Iris pigment epithelial cell (primary cell): Measurements from ENCODE around the gene ABHD12B.
"Not testable (repeated sequence)": the region's sequence is repeated elsewhere in the genome, so short reads cannot be mapped to it uniquely, and the experiment has no call there.

ENCODE experiments used
- DNase-seq: peaks from one replicate; pipeline ENCODE4 v3.0.0-alpha.2; 2011; ENCODE audit warnings: low read depth

Gene ABHD12B

DNA sequence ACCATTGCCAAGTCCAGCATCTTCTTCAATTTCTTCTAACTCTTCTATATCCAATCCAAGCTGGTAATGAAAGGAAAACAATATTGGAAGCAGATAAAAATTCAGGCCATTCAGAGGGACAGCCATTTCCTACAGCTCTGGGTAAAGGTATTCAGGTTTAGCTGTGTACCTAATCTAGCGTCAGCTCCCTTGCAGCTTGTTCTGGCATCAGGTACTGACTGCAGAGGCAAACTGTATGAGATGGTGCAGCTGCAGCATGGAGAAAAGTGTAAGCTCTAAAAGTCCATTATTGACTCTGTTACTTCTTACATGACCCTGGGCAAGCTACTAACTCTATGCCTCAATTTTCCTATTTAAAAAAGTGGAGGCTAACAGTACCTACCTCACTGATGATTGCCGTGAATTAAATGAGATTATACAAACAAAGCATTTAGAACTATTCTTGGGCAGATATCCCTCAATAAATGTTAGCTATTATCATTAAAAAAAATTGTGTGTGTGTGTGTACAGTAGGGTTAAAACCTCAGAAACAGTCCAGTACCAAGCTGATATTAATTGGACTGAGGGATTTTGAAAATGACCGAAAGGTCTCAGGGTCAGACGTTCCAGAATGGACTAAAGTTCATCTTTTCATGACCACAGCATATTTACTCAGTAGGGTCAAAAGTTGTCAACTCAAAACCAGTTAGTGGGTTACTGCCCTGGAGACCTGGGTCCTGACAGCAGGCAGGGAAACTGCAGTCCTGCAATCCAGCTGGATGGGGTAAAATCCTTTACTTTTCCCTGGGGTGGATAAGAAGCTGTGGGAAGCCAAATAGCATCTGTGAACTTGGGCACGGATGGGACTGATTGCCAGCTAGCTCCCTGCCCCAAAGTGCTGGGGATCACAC lies 63.5 kb downstream of the ABHD12B start:
- no peak for DNase-seq

DNA sequence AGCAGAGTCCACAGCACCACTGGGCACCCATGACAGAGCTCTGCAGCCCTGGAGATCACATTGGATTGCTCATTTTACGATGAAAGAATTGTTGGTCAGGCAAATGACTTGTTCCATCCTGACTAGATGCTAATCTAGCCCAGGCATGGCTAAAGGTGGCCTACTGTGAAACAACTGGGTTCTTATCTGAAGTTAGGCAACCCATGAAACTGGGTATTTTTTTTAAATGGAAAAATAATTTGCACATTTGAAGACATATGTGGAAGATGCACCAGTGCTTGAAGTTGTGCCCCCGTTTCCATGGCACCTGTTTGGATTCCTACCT lies 64.1 kb downstream of the ABHD12B start:
- no peak for DNase-seq

DNA sequence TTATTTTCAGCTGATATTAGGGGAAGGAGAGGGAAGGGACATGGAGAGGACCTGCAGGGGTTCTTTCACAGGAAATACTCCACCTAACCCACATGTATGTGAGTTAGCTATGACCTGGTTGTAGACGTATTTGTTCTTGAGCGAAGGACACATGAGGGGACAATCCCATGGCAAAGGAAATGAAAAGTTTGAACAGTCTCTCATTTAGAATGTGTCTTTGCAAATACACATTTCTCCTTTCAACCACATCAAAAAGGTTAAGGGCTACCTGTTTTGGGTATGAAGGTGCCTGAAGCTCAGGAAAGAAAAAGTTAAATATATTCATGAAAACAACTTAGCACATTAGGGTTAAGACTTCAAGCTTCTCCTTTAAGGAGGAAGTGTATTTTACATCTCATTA lies 65.0 kb downstream of the ABHD12B start:
- DNase-seq = no peak

DNA sequence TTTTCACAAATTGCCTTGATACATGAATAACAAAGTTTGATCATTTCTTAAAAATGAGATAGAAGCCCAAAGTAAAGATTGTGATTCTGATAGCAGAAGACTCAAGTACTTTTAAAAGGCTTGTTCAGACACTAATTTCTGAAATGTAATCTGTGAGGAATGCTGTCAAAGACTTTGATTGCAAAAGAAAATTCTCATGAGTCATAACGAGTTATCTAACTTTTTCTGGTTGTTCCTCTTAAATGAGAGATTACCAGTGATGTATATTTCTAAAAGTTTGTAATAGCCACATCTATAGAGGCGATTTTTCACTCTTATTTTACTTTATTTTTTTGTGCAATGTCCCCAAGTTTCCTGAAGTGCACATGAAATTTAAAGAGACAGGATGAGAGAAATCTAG lies 65.5 kb downstream of the ABHD12B start:
- peak; percentile 83 for DNase-seq

DNA sequence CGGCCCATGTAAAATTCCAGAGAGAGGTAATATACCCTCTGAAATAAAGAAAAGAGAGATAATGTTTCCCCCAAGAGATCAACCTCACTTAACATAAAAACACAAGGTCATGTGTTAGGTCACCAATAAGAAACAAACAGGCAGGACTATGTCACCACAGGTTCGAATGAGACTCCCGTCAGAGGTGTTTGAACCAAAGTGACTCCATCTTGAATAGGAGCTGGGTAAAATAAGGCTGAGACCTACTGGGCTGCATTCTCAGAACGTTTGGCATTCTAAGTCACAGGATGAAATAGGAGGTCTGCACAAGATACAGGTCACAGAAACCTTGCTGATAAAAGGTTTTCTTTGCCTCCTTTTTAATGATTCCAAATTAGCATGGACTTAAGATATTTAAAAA lies 65.9 kb downstream of the ABHD12B start:
- no peak for DNase-seq

DNA sequence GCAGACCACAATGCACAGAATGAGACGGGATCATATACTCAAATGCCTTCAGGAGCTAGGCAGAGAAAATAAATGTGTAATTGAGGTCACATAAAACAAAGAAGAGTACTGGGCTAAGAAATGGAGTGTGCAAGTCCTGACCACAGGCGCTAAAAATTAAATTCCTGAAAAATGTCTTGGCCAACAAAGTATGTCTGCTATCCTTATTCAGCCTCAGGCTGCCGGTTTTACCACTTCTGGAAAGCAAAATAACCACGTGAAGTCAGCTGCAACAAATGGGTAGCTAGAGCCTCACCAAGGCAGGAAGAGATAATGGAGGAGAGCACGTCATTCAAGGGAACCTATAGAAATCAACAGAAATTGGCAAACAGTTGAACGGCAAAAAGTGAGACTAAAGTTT lies 69.3 kb downstream of the ABHD12B start:
- peak; percentile 66 for DNase-seq

DNA sequence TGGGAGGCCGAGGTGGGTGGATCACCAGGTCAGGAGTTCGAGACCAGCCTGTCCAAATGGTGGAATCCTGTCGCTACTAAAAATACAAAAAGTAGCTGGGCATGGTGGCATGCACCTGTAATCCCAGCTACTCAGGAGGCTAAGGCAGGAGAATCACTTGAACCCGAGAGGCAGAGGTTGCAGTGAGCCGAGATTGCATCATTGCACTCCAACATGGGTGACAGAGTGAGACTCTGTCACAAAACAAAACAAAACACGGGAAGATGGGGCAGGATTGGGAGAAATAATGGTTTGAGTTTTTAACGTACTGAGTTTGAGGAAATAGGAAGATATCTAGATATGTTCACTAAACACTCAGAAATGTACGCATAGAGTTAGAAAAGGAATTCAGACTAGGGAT lies 69.8 kb downstream of the ABHD12B start:
- DNase-seq = not testable (repeated sequence)

DNA sequence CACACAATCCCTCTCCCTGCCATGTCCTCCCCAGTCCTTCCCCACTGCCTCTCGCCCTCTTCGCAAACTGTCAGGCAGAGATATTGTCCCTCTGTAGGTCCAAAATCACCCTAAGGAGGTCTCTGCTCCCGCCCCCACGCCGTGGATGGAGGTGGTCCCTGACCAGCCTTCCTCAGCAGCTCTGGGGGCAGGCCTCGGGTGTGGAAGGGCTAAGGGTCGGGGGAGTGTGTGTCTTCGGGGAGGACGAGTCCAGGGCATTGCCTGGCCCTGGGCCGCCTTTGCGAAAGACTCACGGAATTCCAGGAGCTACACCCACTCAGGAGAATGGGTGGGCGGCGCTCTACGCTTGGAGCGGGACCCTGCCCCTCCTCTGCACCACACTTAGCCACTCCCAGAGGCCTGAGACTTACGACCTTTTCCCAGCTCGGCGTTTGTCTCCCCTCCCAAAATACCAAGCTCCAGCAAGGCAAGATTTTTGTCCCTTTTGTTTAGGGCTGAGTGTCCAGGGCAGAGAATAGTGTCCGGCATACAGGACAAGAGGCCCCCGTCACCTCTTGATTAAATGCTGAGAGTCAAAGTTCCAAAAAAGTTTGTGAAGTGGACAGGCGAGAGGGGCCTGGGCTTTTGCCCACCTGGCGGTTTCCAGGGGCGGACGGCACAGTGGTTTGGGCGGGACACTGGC lies 71.5 kb downstream of the ABHD12B start:
- DNase-seq = no peak

DNA sequence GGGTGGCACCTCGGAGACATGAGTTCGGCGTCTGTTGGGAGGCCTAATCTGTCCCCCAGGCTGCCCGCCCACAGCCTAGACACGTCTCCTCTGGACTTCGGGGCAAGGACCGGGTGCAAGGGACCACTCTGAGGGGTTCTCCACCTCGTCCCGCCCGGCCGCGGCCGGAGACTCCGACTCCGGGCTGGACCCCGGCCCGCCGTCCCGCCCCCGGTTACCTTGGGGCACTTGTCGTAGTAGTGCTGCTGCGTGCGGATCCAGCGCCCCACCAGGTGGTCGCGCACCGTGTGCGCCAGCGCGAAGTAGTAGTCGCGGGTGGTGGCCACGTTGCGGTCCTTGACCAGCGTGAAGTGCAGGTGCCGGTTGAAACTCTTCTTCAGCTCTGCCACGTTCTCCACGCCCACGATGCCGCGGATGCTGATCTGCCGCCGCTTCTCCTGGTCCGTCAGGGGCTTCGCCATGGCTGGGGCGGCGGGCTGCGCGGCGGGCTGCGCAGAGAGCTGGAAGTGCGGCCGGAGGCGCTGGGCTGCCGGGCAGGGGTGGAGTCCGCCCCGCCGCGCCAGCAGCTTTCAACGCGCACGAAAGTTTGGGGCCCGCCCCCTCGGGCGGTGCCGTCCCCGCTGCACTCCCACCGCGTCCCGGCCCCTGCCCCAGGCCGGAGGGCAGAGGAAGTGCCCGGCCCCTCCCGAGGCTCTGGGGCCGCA lies 72.2 kb downstream of the ABHD12B start, which contains the start of gene PYGL:
Gene PYGL, minus strand, starts transcription at position 541 of the 704 bp plus-strand sequence. Its CDS starts 80 bp downstream, at position 461.
- DNase-seq = peak; percentile 72

DNA sequence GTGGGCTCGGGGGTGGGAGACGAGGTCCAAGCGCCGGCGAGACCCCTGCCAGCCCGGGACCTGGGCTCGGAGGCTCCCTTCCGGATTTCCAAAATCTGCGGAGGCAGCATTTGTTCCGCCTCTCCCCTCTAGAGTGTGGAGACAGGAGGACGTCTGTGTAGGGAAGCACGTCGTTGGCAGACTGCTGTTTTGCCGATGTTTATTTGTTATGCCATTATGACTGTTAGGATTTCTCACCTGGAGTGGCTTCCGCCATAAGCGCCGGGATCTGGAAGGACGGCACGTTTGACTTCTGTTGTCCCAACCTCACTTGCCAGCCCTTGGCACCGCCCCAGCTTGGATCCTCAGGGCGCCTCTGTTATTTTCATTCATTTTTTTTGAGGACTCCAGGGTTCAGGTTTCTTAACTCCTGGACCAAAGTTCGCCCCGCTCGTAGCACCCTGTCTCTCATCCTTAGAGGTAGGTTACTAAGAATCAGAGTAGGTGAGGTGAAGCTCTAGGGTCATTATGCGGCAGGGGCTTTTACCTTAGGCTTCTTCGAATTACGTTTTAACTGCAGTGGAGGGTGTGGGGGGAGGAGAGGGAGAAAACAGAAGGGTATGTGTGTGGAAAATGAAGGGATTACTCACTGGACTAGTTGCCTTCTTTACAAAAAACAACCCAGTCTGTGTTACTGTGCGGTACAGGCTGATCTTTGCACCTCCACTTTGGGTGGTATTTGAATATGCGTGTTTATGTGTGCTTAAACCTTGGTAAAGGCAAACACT lies 73.0 kb downstream of the ABHD12B start:
- DNase-seq = peak; percentile 58

DNA sequence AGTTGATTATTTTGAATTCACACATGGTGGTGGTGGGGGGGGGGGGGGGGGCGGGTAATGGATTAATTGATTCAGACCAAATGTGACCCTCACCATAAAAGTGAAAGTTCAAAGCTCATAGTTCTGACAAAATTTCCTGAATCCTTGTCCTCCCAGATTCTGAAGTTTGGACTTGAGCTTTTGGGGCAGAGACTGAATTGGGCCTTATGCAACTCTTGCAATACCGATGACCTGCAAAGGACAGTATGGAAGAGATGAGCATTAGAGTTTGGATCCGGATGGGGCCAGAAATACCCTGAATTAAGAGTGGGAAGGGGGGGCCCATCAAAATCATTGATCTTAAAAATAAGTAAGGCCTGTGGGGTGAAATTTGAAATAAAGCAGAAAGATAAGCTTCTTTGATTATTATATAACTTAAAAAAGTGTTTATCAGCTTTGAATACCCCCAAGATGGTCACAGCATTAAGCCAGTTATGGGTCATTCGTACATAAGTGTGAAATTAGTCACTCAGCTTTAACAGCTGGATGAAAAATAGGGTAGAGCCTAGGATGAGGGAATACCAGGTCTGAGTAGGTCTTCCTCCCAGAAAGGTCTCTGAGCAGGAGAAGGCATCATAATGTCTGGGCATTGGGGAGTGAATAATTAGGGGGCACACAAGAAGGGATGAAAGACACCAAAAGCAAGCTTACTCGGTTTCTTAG lies 74.5 kb downstream of the ABHD12B start:
- no peak for DNase-seq

DNA sequence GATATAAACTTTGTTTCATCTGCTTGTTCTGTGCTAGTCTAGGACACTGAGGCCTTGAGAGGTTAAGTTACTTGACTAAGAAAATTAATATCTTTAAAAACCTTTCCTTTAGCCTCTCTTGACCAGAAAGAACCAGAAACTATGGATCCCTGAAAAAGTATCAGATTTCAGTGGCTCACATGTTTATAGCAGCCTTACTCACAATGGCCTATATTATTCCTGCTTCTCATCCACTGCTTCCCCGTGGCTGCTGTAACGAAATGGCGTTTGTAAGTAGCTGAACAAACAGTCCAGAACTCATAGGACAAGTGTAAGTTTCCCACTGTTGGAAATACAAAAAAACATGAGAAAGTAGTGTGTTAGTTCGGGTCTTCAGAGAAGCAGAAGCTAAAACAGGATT lies 75.6 kb downstream of the ABHD12B start:
- peak; percentile 70 for DNase-seq

DNA sequence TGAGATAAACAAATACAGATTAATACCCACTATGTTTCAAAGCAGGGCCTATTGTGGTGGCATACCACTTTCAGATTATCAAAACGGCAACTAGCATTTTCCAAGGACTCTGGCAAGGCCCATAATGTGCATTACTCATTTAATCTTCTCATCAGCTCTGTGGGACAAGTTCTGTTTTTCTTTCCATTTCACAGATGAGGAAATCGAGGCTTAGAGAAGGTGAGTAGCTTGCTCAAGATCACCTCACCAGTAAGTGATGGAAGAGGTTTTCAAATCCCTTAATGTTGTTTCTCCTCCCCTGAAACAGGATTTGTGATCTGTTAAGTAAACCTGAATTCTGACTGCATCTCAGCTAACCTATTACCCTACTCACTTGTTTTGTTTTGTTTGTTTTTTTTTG lies 76.4 kb downstream of the ABHD12B start:
- DNase-seq = no peak

DNA sequence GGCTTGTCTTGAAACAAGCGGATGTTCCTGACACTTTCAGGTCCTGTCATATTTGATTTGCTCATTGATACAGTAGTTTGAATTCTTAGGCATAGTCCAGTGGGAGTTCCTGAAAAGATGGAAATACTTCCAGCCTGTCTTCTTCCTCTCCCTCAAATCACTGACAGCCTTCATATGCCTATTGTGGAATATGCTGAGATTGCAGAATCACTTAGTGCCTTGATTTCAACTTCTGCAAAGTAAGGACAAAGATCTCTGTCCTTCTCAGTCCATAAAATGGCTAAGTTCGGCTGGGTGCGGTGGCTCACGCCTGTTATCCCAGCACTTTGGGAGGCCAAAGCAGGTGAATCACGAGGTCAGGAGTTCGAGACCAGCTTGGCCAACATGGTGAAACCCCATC lies 79.2 kb downstream of the ABHD12B start:
- no peak for DNase-seq

DNA sequence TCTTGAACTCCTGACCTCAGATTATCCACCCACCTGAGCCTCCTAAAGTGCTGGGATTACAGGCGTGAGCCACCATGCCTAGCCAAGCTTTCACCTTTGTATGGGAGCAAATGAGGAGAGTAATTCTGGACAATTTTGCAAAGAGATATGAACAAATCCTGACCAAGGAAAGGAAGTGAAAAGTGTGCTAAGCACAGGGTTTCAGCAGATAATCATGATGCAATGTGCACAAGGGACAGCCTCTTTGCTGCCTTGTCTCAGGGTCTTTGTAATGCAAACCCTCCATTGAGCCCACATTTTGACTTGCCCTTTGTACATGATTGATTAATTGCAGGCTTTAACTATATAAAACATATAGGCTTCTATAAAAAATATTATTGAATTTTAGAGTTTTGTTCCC lies 81.6 kb downstream of the ABHD12B start:
- no peak for DNase-seq
